ENCODE results near the gene NUB1.

NUB1 gene

GRCh38 chr7:151391358-151391730 lies 49.7 kb downstream of the NUB1 start:
- no peak for DNase-seq

GRCh38 chr7:151392002-151392401 lies 50.4 kb downstream of the NUB1 start:
- DNase-seq: no peak

- no peak for DNase-seq
Observed at GRCh38 chr7:151392426-151392825, 50.8 kb downstream of the NUB1 start.

- DNase-seq: no peak
Observed at GRCh38 chr7:151393031-151393977, 51.7 kb downstream of the NUB1 start.

GRCh38 chr7:151394076-151395035 lies 52.7 kb downstream of the NUB1 start:
- DNase-seq: no peak

GRCh38 chr7:151395036-151395367 lies 53.4 kb downstream of the NUB1 start:
- DNase-seq: no peak

- no peak for DNase-seq
Observed at GRCh38 chr7:151396328-151396970, 54.8 kb downstream of the NUB1 start.

GRCh38 chr7:151397026-151397425 lies 55.4 kb downstream of the NUB1 start:
- no peak for DNase-seq

- DNase-seq: no peak
Observed at GRCh38 chr7:151398446-151399304, 57.1 kb downstream of the NUB1 start.

GRCh38 chr7:151399305-151399601 lies 57.6 kb downstream of the NUB1 start:
- no peak for DNase-seq

- no peak for DNase-seq
Observed at GRCh38 chr7:151399906-151400305, 58.3 kb downstream of the NUB1 start.

- DNase-seq: no peak
Observed at GRCh38 chr7:151400626-151401315, 59.2 kb downstream of the NUB1 start.

GRCh38 chr7:151402029-151402835 lies 60.6 kb downstream of the NUB1 start:
- no peak for DNase-seq

GRCh38 chr7:151403764-151404163 lies 62.2 kb downstream of the NUB1 start:
- no peak for DNase-seq

- no peak for DNase-seq
Observed at GRCh38 chr7:151404216-151405011, 62.8 kb downstream of the NUB1 start.

- no peak for DNase-seq
Observed at GRCh38 chr7:151405056-151405455, 63.4 kb downstream of the NUB1 start.

- no peak for DNase-seq
Observed at GRCh38 chr7:151405588-151405987, 64.0 kb downstream of the NUB1 start.

GRCh38 chr7:151406051-151406875 lies 64.7 kb downstream of the NUB1 start:
- no peak for DNase-seq
